HG02943 (cell line): Measurements from ENCODE around the gene PRKCZ.

Experiments used
- ATAC-seq: cut with Tn5 transposase; IDR thresholded peaks from one replicate; pipeline ENCODE4 v1.9.1; 2021; ENCODE audit warnings: mild to moderate bottlenecking, low read depth, moderate library complexity; ENCODE audit not compliant: unreplicated experiment

Gene PRKCZ

DNA sequence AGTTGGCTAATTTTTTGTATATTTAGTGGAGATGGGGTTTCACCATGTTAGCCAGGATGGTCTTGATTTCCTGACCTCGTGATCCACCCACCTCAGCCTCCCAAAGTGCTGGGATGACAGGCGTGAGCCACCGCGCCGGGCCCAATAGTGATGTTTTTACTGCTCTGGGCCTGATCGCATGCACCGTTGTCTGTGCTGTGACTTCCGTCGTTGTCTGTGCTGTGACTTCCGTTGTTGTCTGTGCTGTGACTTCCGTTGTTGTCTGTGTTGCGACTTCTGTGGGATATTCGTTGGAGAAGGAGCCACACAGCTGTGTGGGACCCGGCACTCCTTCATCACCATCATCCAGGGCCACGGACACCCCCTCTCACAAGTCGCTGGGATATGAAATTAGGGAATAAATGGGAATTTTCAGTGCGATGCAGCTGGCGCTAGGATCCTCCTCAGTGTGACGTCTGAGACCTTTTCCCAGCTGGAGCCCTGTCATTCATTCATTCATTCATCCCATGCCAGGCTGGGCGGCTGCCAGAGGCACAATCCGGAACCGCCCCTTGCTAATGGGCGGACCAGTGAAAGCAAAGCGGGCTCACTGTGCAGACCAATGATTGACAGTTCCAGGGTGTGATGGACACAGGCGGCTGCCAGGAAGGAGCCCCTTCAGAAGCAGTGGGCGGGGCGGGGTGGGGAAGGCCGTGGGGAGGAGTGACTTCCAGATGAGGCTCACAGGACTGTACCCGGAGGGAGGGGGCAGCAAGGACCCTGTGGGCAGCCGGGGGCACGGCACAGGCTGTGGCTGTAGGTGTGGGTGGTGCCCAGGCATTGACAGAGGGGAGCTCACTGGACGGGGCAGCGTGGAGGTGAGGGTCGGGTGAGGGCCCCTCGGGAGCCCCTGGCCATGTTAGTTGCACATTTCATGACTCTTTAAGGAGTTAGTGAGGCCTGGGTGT is 48.9 kb downstream of the PRKCZ start:
- ATAC-seq = no peak

DNA sequence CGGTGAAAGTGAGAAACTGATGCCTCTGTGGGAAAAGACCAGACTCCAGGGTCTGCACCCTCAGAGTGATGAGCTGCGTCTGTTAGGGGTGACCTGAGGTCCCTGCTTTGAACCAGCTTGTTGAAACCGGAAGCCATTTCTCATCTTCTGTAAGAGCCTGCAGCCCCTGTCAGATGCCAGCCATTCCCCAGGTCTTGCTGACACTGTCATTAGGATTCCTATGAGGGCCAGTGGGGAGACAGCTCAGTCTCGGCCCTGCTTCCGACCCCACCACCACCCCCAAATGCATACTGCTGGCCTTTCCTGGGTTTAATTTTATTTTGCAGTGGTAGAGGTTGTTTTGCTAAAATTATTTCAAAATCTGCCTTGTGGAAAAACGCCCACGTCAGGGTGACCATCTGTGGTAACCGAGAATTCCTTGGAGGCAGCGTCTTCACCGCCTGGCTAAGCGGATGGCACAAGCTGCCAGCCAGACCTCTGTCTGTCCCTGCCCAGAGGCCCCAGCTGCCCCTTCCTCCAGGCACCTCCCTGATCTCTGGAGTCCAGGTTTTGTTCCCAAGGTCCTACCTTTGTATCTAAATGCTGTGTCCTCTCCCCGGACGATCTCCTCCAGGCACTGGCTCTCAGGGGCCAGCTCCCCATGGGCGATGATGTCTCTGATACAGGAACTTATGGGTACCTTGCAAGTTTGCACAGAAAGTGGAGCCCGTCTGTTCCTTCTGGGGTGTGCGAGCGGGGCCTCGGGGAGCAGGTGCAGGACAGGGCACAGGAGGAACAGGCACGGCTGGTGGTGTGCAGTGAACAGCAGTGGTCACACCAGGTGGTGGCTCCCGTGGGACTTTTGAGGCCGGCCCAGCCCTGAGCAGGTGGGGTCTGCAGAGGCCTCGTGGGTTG is 49.9 kb downstream of the PRKCZ start:
- ATAC-seq = no peak

- no peak for ATAC-seq
These were observed 50.5 kb downstream of the PRKCZ start for GRCh38 chr1:2100780-2101108.

- ATAC-seq = no peak
These were observed 51.3 kb downstream of the PRKCZ start for GRCh38 chr1:2101531-2101930.

DNA sequence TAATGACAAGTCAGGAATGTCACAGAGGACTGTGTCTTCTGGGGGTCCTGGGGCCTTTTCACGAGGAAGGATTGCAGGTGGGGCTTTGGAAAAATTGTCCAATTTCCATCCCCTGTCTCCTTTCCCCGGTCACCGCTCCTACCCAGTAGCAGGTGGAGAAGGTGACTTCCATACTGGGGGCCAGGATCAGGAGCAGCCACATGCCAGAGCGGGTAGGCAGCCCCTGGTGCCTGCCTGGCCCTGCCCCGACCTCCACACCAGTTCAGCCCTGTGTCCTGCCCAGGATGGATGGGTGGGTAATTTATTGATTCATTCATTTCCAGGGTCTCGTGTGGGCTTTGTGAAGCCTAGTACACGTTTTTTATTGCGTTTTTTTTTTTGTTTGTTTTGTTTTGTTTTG is 51.7 kb downstream of the PRKCZ start:
- ATAC-seq = no peak

GRCh38 chr1:2102753-2103152 is 52.5 kb downstream of the PRKCZ start:
- ATAC-seq = no peak

DNA sequence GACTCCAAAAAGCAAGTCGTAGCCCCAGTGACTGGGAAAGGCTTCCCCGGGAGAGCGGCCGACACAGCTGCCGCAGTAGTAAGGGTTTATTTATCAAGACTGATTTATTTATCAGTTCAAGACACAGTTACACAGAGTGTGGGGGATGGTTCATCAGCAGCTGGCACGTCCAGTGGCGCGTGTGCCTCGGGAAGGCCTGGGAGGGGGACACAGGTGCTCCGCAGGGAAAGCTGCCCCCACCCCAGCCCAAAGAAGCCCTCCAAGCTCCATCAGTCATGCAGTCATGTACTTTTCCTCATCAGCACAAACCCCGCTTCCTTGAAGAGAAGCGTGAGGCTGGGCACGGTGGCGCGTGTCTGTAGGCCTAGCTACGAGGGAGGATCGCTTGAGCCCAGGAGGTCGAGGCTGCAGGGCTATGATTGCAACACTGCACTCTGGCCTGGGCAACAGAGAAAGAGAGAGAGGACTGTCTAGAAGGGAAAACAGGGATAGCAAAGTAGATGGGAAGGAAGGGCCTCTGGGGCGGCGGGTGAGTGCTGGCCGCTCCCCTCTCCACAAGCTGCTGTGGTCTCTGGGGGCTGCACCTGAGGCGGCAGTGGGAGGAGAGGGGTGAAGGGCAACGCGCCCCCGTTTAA is 53.2 kb downstream of the PRKCZ start:
- ATAC-seq = no peak

GRCh38 chr1:2103901-2104590 is 53.8 kb downstream of the PRKCZ start:
- no peak for ATAC-seq

GRCh38 chr1:2104621-2105427 is 54.6 kb downstream of the PRKCZ start:
- no peak for ATAC-seq

GRCh38 chr1:2105781-2106524 is 55.7 kb downstream of the PRKCZ start:
- ATAC-seq = no peak

- ATAC-seq = no peak
These were observed 56.6 kb downstream of the PRKCZ start for GRCh38 chr1:2106659-2107405.

DNA sequence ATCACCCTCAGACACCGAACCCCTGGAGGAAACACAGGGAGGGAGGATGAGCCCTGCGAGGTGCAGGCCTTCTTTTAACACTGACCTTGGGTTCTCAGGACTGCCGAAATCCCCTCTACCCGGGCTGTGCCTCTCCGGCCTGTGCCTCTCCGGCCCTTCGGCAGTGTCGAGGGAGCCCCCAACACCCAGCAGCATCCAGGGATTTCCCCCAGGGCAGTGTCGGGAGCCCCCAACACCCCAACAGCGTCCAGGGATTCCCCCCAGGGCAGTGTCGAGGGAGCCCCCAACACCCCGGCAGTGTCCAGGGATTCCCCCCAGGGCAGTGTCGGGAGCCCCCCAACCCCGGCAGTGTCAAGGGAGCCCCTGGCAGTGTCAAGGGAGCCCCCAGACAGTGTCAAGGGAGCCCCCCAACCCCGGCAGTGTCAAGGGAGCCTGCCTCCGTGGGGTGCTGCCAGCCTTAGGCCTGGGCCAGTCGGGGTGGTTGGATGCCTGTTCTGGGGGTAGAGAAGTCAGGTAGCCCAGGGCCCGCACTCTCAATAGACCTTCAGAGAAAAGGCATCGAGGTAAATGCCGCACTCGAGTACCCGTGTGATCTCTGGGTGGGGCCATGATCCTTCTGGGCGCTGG is 57.5 kb downstream of the PRKCZ start:
- no peak for ATAC-seq

- ATAC-seq = no peak
These were observed 58.1 kb downstream of the PRKCZ start for GRCh38 chr1:2108213-2108876.

DNA sequence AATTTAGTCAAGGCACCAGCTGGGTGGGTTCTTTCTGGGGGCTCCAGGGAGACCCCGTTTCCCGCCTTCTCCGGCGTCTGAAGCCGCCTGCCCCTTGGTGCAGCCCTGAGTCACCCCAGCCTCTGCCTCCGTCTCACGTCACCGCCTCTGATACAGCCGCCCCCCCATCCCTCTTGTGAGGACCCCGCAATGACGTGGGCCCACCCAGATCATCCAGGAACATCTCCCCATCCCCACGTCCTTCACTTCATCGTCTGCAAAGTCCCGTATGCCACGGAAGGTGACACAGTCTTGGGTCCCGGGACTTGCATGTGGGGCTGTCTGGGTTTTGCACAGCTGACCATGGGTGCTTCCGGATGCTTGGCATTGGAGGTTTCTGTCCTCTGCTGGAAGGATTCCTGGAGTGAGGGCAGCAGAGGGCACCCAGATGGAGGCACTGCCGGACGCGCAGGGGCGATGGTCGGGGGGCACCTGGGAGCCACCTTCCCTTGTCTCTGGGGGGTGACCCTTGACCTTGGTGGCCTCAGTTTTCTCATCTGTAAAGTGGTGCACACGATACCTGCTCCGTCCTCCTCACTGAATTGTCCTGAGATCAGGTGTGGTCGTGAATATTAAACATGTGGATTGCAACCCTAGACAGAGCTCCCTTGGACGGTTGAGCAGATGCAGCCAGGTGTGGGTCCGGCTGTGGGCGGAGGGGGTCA is 58.8 kb downstream of the PRKCZ start:
- no peak for ATAC-seq

- no peak for ATAC-seq
These were observed 59.4 kb downstream of the PRKCZ start for GRCh38 chr1:2109581-2110021.

GRCh38 chr1:2110191-2110737 is 60.1 kb downstream of the PRKCZ start:
- no peak for ATAC-seq
